Measurements from ENCODE around the gene POP4. TPM values are rescaled to one million over a fixed set of nuclear protein-coding genes. Genes with fewer than 3 reads are reported as not detected.

Gene POP4
- total RNA-seq, 1 donor from 2014 or later = 50.0 TPM

GRCh38 chr19:29629836-29630534 lies 23.9 kb downstream of the POP4 start:
- no peak for DNase-seq (ENCODE audit: low read depth in 2 of 2)

- no peak for DNase-seq (ENCODE audit: low read depth in 2 of 2)
These were observed 24.6 kb downstream of the POP4 start for GRCh38 chr19:29630655-29631054.

- DNase-seq (ENCODE audit: low read depth in 2 of 2) = no peak
These were observed 25.4 kb downstream of the POP4 start for GRCh38 chr19:29631450-29631849.

- DNase-seq (ENCODE audit: low read depth in 2 of 2) = no peak
These were observed 27.9 kb downstream of the POP4 start for GRCh38 chr19:29634002-29634401.

GRCh38 chr19:29634423-29635130 lies 28.5 kb downstream of the POP4 start:
- no peak for DNase-seq (ENCODE audit: low read depth in 2 of 2)

GRCh38 chr19:29635963-29636362 lies 29.9 kb downstream of the POP4 start:
- no peak for DNase-seq (ENCODE audit: low read depth in 2 of 2)

GRCh38 chr19:29636553-29637360 lies 30.7 kb downstream of the POP4 start:
- no peak for DNase-seq (ENCODE audit: low read depth in 2 of 2)

GRCh38 chr19:29639086-29639485 lies 33.0 kb downstream of the POP4 start:
- DNase-seq (ENCODE audit: low read depth in 2 of 2) = no peak

- DNase-seq (ENCODE audit: low read depth in 2 of 2) = no peak
These were observed 34.1 kb downstream of the POP4 start for GRCh38 chr19:29640231-29640630.

GRCh38 chr19:29641597-29641996 lies 35.5 kb downstream of the POP4 start:
- no peak for DNase-seq (ENCODE audit: low read depth in 2 of 2)

GRCh38 chr19:29643361-29643935 lies 37.4 kb downstream of the POP4 start:
- no peak for DNase-seq (ENCODE audit: low read depth in 2 of 2)

GRCh38 chr19:29644210-29644609 lies 38.1 kb downstream of the POP4 start:
- no peak for DNase-seq (ENCODE audit: low read depth in 2 of 2)

- no peak for DNase-seq (ENCODE audit: low read depth in 2 of 2)
These were observed 39.4 kb downstream of the POP4 start for GRCh38 chr19:29645491-29645867.

- peak in 1 of 2 donors; percentile 34 for DNase-seq (ENCODE audit: low read depth in 2 of 2)
These were observed 39.8 kb downstream of the POP4 start for GRCh38 chr19:29645911-29646310.

GRCh38 chr19:29650772-29651387 lies 44.8 kb downstream of the POP4 start:
- DNase-seq (ENCODE audit: low read depth in 2 of 2) = no peak

- no peak for DNase-seq (ENCODE audit: low read depth in 2 of 2)
These were observed 45.7 kb downstream of the POP4 start for GRCh38 chr19:29651622-29652394.

- no peak for DNase-seq (ENCODE audit: low read depth in 2 of 2)
These were observed 47.3 kb downstream of the POP4 start for GRCh38 chr19:29653398-29653797.

- no peak for DNase-seq (ENCODE audit: low read depth in 2 of 2)
These were observed 49.7 kb downstream of the POP4 start for GRCh38 chr19:29655648-29656335.

GRCh38 chr19:29658221-29658991 lies 52.3 kb downstream of the POP4 start:
- DNase-seq (ENCODE audit: low read depth in 2 of 2) = no peak
